HCT116 (cell line): Measurements from ENCODE around the gene HBG1. TPM values are rescaled to one million over a fixed set of nuclear protein-coding genes. Genes with fewer than 3 reads are reported as not detected.
A peak's percentile ranks its signal among the peaks of the same experiment; 100 is the strongest.

Experiments
- ATAC-seq: fragments of 200-7000 bp; cut with Tn5 transposase; 2 replicates; pipeline ENCODE4 v1.9.1; 2020; ENCODE audit warnings: mild to moderate bottlenecking, moderate library complexity
- BruUV-seq: library from RNA; stranded (reverse); fragments of 400-500 nt; replicated peaks from 2 replicates; lab custom pipeline; 2021; lab: Mats Ljungman, UMichigan
- CTCF ChIA-PET: fragments of 300-600 bp; sonication (Branson Sonifier 250); formaldehyde crosslinking; loops from one replicate; lab custom pipeline; 2021; ENCODE audit warnings: antibody characterized with exemption; lab: Charles Lee
- POLR2A ChIA-PET: fragments of 300-600, 350-600 bp; sonication (Branson Sonifier 250); formaldehyde crosslinking; loops from one replicate; lab custom pipeline; 2021; ENCODE audit warnings: antibody characterized with exemption; lab: Charles Lee
- RAD21 ChIA-PET, 2 experiments: fragments of 300-600 bp; sonication (Branson Sonifier 250); formaldehyde crosslinking; loops; one replicate each; lab custom pipeline; 2023; ENCODE audit warnings: low total read pairs in 2 of 2; ENCODE audit not compliant: uncharacterized antibody in 2 of 2, unreplicated experiment in 2 of 2, low non-redundant PET in 1 of 2; lab: Charles Lee
- DNase-seq: peaks from one replicate; pipeline ENCODE4 v3.0.0-alpha.2; 2010; ENCODE audit warnings: low read depth, low spot score
- H2AFZ ChIP-seq: fragments of 200-600 bp; shearing (Covaris generic), sonication (generic); 2 replicates; pipeline ENCODE4 v1.6.1; 2017; ENCODE audit warnings: low read depth, mixed run types, mixed read lengths, antibody characterized with exemption, low read length; ENCODE audit not compliant: poor library complexity, severe bottlenecking
- H3K27ac ChIP-seq: 2 replicates; pipeline ENCODE4 v1.5.1; 2012; ENCODE audit warnings: low read depth, low read length
- H3K27me3 ChIP-seq: fragments of 200-600 bp; sonication (generic); 2 replicates; pipeline ENCODE4 v1.6.1; 2016; ENCODE audit warnings: mixed run types, low read length, mixed read lengths; ENCODE audit not compliant: insufficient read depth
- H3K36me3 ChIP-seq, 2 experiments: fragments of 200-500 bp in 1 of 2; fragments of 200-600 bp in 1 of 2; sonication (Bioruptor generic) in 1 of 2; sonication (generic) in 1 of 2; 2 replicates each; pipeline versions ENCODE4 v1.5.1 to v1.6.1; 2014 to 2016; ENCODE audit warnings: low read length in 2 of 2, inconsistent platforms in 1 of 2, mixed read lengths in 1 of 2, mixed run types in 1 of 2; ENCODE audit not compliant: insufficient read depth in 2 of 2, control insufficient read depth in 1 of 2
- H3K4me1 ChIP-seq, 2 experiments: fragments of 200-600 bp in 1 of 2; sonication (generic) in 1 of 2; 2 replicates each; pipeline versions ENCODE4 v1.5.1 to v1.6.1; 2012 to 2017; ENCODE audit warnings: low read length in 2 of 2, inconsistent platforms in 1 of 2, mild to moderate bottlenecking in 1 of 2, mixed read lengths in 1 of 2, mixed run types in 1 of 2, moderate library complexity in 1 of 2; ENCODE audit not compliant: insufficient read depth in 2 of 2, control insufficient read depth in 1 of 2
- H3K4me2 ChIP-seq: fragments of 200-600 bp; sonication (generic); 2 replicates; pipeline ENCODE4 v1.6.1; 2017; ENCODE audit warnings: mixed run types, low read length, mixed read lengths
- H3K4me3 ChIP-seq, 2 experiments: fragments of 200-600 bp in 1 of 2; sonication (generic) in 1 of 2; replicated peaks in 1 of 2; 2 replicates each; pipeline ENCODE4 v1.5.1; 2011 to 2016; ENCODE audit warnings: low read length in 2 of 2, control low read depth in 1 of 2, low read depth in 1 of 2, mild to moderate bottlenecking in 1 of 2, mixed read lengths in 1 of 2, mixed run types in 1 of 2
- H3K79me2 ChIP-seq: fragments of 200-600 bp; sonication (generic); 2 replicates; pipeline ENCODE4 v1.6.1; 2017; ENCODE audit warnings: mild to moderate bottlenecking, mixed run types, low read length, moderate library complexity, mixed read lengths; ENCODE audit not compliant: insufficient read depth
- H3K9ac ChIP-seq: fragments of 200-600 bp; sonication (generic); 2 replicates; pipeline ENCODE4 v1.6.1; 2016; ENCODE audit warnings: low read length, mixed read lengths
- H3K9me2 ChIP-seq: fragments of 200-600 bp; sonication (generic), shearing (Covaris generic); 2 replicates; pipeline ENCODE4 v1.6.1; 2017; ENCODE audit warnings: mixed run types, mild to moderate bottlenecking, moderate library complexity; ENCODE audit not compliant: insufficient read depth
- H3K9me3 ChIP-seq, 2 experiments: fragments of 200-500 bp in 1 of 2; fragments of 200-600 bp in 1 of 2; sonication (Bioruptor generic) in 1 of 2; sonication (generic) in 1 of 2; 2 replicates each; pipeline ENCODE4 v1.6.1; 2014 to 2017; ENCODE audit warnings: low read length in 2 of 2, mixed read lengths in 2 of 2, inconsistent platforms in 1 of 2, low read depth in 1 of 2, mild to moderate bottlenecking in 1 of 2, mixed run types in 1 of 2, moderate library complexity in 1 of 2; ENCODE audit not compliant: control insufficient read depth in 1 of 2, insufficient read depth in 1 of 2
- H4K20me1 ChIP-seq: fragments of 200-600 bp; sonication (generic), shearing (Covaris generic); 2 replicates; pipeline ENCODE4 v1.6.1; 2017; ENCODE audit warnings: mixed run types, mild to moderate bottlenecking, moderate library complexity; ENCODE audit not compliant: insufficient read depth
- CTCF ChIP-seq, 3 experiments: fragments of 200-600 bp in 1 of 3; sonication (generic) in 1 of 3; IDR thresholded peaks in 2 of 3; conservative IDR thresholded peaks in 1 of 3; 2 replicates each; pipeline ENCODE4 v1.5.1; 2012 to 2017; ENCODE audit warnings: low read depth in 2 of 3, low read length in 2 of 3, antibody characterized with exemption in 1 of 3, borderline replicate concordance in 1 of 3, control low read depth in 1 of 3, mild to moderate bottlenecking in 1 of 3, mixed read lengths in 1 of 3, mixed run types in 1 of 3, moderate library complexity in 1 of 3; ENCODE audit not compliant: insufficient read depth in 1 of 3
- EGR1 ChIP-seq: IDR thresholded peaks from 2 replicates; pipeline ENCODE4 v1.6.1; 2012; ENCODE audit warnings: low read depth
- ELF1 ChIP-seq: IDR thresholded peaks from 2 replicates; pipeline ENCODE4 v1.6.1; 2012; ENCODE audit warnings: low read depth, borderline replicate concordance
- EZH2 ChIP-seq: fragments of 200-600 bp; sonication (generic); IDR thresholded peaks from 2 replicates; pipeline ENCODE4 v1.6.1; 2017; ENCODE audit warnings: antibody characterized with exemption, mixed run types
- EZH2phosphoT487 ChIP-seq: fragments of 200-600 bp; IDR thresholded peaks from 2 replicates; pipeline ENCODE4 v1.6.1; 2018; ENCODE audit warnings: antibody characterized with exemption, borderline replicate concordance
- FOSL1 ChIP-seq: IDR thresholded peaks from 2 replicates; pipeline ENCODE4 v1.6.1; 2012; ENCODE audit warnings: low read depth
- MAX ChIP-seq: IDR thresholded peaks from 2 replicates; pipeline ENCODE4 v1.6.1; 2012
- POLR2A ChIP-seq: IDR thresholded peaks from 2 replicates; pipeline ENCODE4 v1.7.0; 2011; ENCODE audit warnings: borderline replicate concordance; ENCODE audit not compliant: insufficient read depth, insufficient read length; ENCODE audit errors: extremely low read depth
- POLR2AphosphoS5 ChIP-seq: IDR thresholded peaks from 2 replicates; pipeline ENCODE4 v1.6.1; 2011; ENCODE audit warnings: mild to moderate bottlenecking, low read depth, low read length, moderate library complexity
- RAD21 ChIP-seq: IDR thresholded peaks from 2 replicates; pipeline ENCODE4 v1.6.1; 2012; ENCODE audit warnings: low read depth, mild to moderate bottlenecking
- SIN3A ChIP-seq: IDR thresholded peaks from 2 replicates; pipeline ENCODE4 v1.6.1; 2012; ENCODE audit warnings: low read depth
- SP1 ChIP-seq: IDR thresholded peaks from 2 replicates; pipeline ENCODE4 v1.6.1; 2012; ENCODE audit warnings: low read depth
- TCF7L2 ChIP-seq: IDR thresholded peaks from 2 replicates; pipeline ENCODE4 v1.7.0; 2011; ENCODE audit warnings: borderline replicate concordance, inconsistent platforms; ENCODE audit not compliant: insufficient read depth, insufficient read length; ENCODE audit errors: extremely low read depth
- YY1 ChIP-seq: IDR thresholded peaks from 2 replicates; pipeline ENCODE4 v1.6.1; 2011; ENCODE audit warnings: low read length, low read depth, moderate library complexity, mild to moderate bottlenecking; ENCODE audit not compliant: insufficient replicate concordance; ENCODE audit errors: extremely low read depth
- ZBTB33 ChIP-seq: IDR thresholded peaks from 2 replicates; pipeline ENCODE4 v1.6.1; 2011; ENCODE audit warnings: mild to moderate bottlenecking, low read length, moderate library complexity; ENCODE audit not compliant: insufficient replicate concordance; ENCODE audit errors: extremely low read depth
- ZFX ChIP-seq: fragments of 450-650 bp; IDR thresholded peaks from 2 replicates; pipeline ENCODE4 v1.6.1; 2017
- ZNF274 ChIP-seq: fragments of 200-500 bp; sonication (Bioruptor generic); IDR thresholded peaks from 2 replicates; pipeline ENCODE4 v1.6.1; 2014; ENCODE audit warnings: mild to moderate bottlenecking, low read depth, low read length, inconsistent platforms
- intact Hi-C: fragments of 100-400 bp; cut with micrococcal nuclease; formaldehyde crosslinking; loops from 2 replicates; pipeline ENCODE4 v1.10.0; 2022
- total RNA-seq: library from RNA; stranded (reverse); gene quantifications from one replicate; pipeline ENCODE4 v1.2.1, GENCODE V29; 2021; ENCODE audit not compliant: unreplicated experiment

Gene HBG1
- total RNA-seq, 1 experiment from 2014 or later = 3.6 TPM

- ChIA-PET CTCF (no interaction called here), POLR2A (no interaction called here), RAD21 (no interaction called here)
- TSS peak; percentile 27 for BruUV-seq
- no peaks in the 10 kb centered on the region for H3K9me2 ChIP-seq
- no peak for TF ChIP-seq CTCF (IDR thresholded peaks at IDR 0.05 in 2 of 3, conservative IDR thresholded peaks at IDR 0.05 in 1 of 3; ENCODE audit: borderline replicate concordance in 1 of 3, insufficient read depth in 1 of 3, low read depth in 2 of 3, low read length in 2 of 3)
- TF ChIP-seq SIN3A = no peak
- no peak for TF ChIP-seq POLR2AphosphoS5
- TF ChIP-seq POLR2A = no peak
- no peak for TF ChIP-seq MAX
- no peak for TF ChIP-seq EGR1
- TF ChIP-seq FOSL1 = no peak
- TF ChIP-seq YY1 = no peak
- no peak for TF ChIP-seq ZFX
- no peak for TF ChIP-seq RAD21
- no peak for TF ChIP-seq ELF1
- no peak for TF ChIP-seq EZH2phosphoT487
- no peak for TF ChIP-seq EZH2
- TF ChIP-seq TCF7L2 = no peak
- TF ChIP-seq SP1 = no peak
- no peak for TF ChIP-seq ZNF274
- TF ChIP-seq ZBTB33 = no peak
- H4K20me1 ChIP-seq = no peaks in the 10 kb centered on the region; the same call in 1 of the 2 replicates
- intact Hi-C loops = no loop called here
- H3K79me2 ChIP-seq = no peaks in the 10 kb centered on the region
- H3K9ac ChIP-seq = no peak within 1 kb of the TSS
- ATAC-seq (no peak), DNase-seq (no peak)
- no peaks in the 10 kb centered on the region for H3K27me3 ChIP-seq
- H3K4me3 ChIP-seq = no peak within 1 kb of the TSS
- H3K4me2 ChIP-seq = no peak within 1 kb of the TSS
- H3K27ac ChIP-seq = no peak within 1 kb of the TSS
- peaks cover 0 to 5% of the 10 kb centered on the region in 2 experiments; a peak in 1 of 4 replicates for H3K4me1 ChIP-seq
- no peak within 1 kb of the TSS for H2AFZ ChIP-seq
- no peaks in the 10 kb centered on the region for H3K9me3 ChIP-seq
- H3K36me3 ChIP-seq = peaks cover 0 to 8% of the 10 kb centered on the region in 2 experiments; a peak in 1 of 4 replicates
These were observed 20.1 kb upstream of the HBG1 start, which contains the start of gene HBE1 for GRCh38 chr11:5269715-5270147. HBE1 (minus strand) TSS chr11:5269945; CDS start chr11:5269890, 55 bp downstream.
